IMR-90 (cell line): ENCODE results near the gene ERCC5. TPM values are rescaled to one million over a fixed set of nuclear protein-coding genes. Genes with fewer than 3 reads are reported as not detected.

Source experiments
- ATAC-seq: fragments of 200-7000 bp; cut with Tn5 transposase; 2 replicates; pipeline ENCODE4 v1.9.1; 2020; ENCODE audit warnings: low read depth, mild to moderate bottlenecking, moderate library complexity
- BruUV-seq: library from RNA; stranded (reverse); fragments of 400-500 nt; replicated peaks from 2 replicates; lab custom pipeline; 2021; lab: Mats Ljungman, UMichigan
- CTCF ChIA-PET: fragments of 300-600 bp; formaldehyde crosslinking; extraction: SDS; loops from one replicate; lab custom pipeline; 2021; ENCODE audit warnings: antibody characterized with exemption; lab: Yijun Ruan, JAX
- POLR2A ChIA-PET: fragments of 300-600 bp; sonication (Branson Sonifier 250); formaldehyde crosslinking; loops from one replicate; lab custom pipeline; 2022; ENCODE audit warnings: antibody characterized with exemption; ENCODE audit not compliant: unreplicated experiment; lab: Charles Lee
- DNase-seq: peaks from one replicate; pipeline ENCODE4 v3.0.0; 2013
- H2AFZ ChIP-seq: replicated peaks from 2 replicates; pipeline ENCODE3; 2013; ENCODE audit warnings: low read length, mild to moderate bottlenecking; ENCODE audit not compliant: poor library complexity
- H2AK5ac ChIP-seq: 2 replicates; pipeline ENCODE4 v1.6.1; 2013; ENCODE audit warnings: low read depth, low read length, inconsistent platforms
- H2AK9ac ChIP-seq: replicated peaks from 2 replicates; pipeline ENCODE3; 2013; ENCODE audit warnings: mild to moderate bottlenecking, low read depth, low read length, moderate library complexity; ENCODE audit not compliant: poor library complexity
- H2BK120ac ChIP-seq: 2 replicates; pipeline ENCODE4 v1.6.1; 2013; ENCODE audit warnings: low read depth, low read length, inconsistent platforms
- H2BK15ac ChIP-seq: 3 replicates; pipeline ENCODE4 v1.6.1; 2013; ENCODE audit warnings: low read depth, low read length, inconsistent platforms
- H2BK20ac ChIP-seq: 2 replicates; pipeline ENCODE4 v1.6.1; 2013; ENCODE audit warnings: low read depth, mild to moderate bottlenecking, inconsistent platforms, low read length, moderate library complexity
- H2BK5ac ChIP-seq: 2 replicates; pipeline ENCODE4 v1.6.1; 2013; ENCODE audit warnings: mild to moderate bottlenecking, low read depth, low read length, inconsistent platforms; ENCODE audit not compliant: poor library complexity, severe bottlenecking
- H3K14ac ChIP-seq: replicated peaks from 2 replicates; pipeline ENCODE4 v1.6.1; 2013; ENCODE audit warnings: low read depth, low read length, inconsistent platforms
- H3K18ac ChIP-seq: 2 replicates; pipeline ENCODE4 v1.6.1; 2013; ENCODE audit warnings: low read depth, low read length, control low read depth
- H3K23ac ChIP-seq: 2 replicates; pipeline ENCODE4 v1.6.1; 2013; ENCODE audit warnings: low read depth, low read length, inconsistent platforms
- H3K27ac ChIP-seq: 2 replicates; pipeline ENCODE4 v1.5.1; 2013; ENCODE audit warnings: mild to moderate bottlenecking, control low read depth, low read length; ENCODE audit not compliant: insufficient read depth
- H3K27me3 ChIP-seq: 2 replicates; pipeline ENCODE4 v1.6.1; 2013; ENCODE audit warnings: low read length; ENCODE audit not compliant: control insufficient read depth, insufficient read depth
- H3K36me3 ChIP-seq: 2 replicates; pipeline ENCODE4 v1.6.1; 2013; ENCODE audit warnings: low read length, mixed read lengths; ENCODE audit not compliant: control insufficient read depth, insufficient read depth
- H3K4ac ChIP-seq: 2 replicates; pipeline ENCODE4 v1.6.1; 2013; ENCODE audit warnings: low read depth, low read length, inconsistent platforms
- H3K4me1 ChIP-seq: 2 replicates; pipeline ENCODE4 v1.6.1; 2013; ENCODE audit warnings: low read length, mixed read lengths; ENCODE audit not compliant: control insufficient read depth, insufficient read depth
- H3K4me2 ChIP-seq: 2 replicates; pipeline ENCODE4 v1.6.1; 2013; ENCODE audit warnings: low read depth, mild to moderate bottlenecking, control low read depth, low read length, moderate library complexity
- H3K4me3 ChIP-seq: 2 replicates; pipeline ENCODE4 v1.5.1; 2013; ENCODE audit warnings: low read depth, mild to moderate bottlenecking, control low read depth, low read length, moderate library complexity; ENCODE audit not compliant: insufficient read depth
- H3K56ac ChIP-seq: 2 replicates; pipeline ENCODE4 v1.6.1; 2013; ENCODE audit warnings: low read length, inconsistent platforms; ENCODE audit not compliant: insufficient read depth; ENCODE audit errors: extremely low read depth
- H3K79me1 ChIP-seq, 2 experiments: 2 replicates each; pipeline ENCODE4 v1.6.1; 2013; ENCODE audit warnings: low read length in 2 of 2, inconsistent platforms in 1 of 2, low read depth in 1 of 2
- H3K9ac ChIP-seq: 2 replicates; pipeline ENCODE4 v1.6.1; 2013; ENCODE audit warnings: low read depth, low read length, control low read depth
- H3K9me1 ChIP-seq: 2 replicates; pipeline ENCODE4 v1.6.1; 2013; ENCODE audit warnings: low read length, inconsistent platforms; ENCODE audit not compliant: insufficient read depth
- H3K9me3 ChIP-seq: 2 replicates; pipeline ENCODE4 v1.6.1; 2013; ENCODE audit warnings: low read length; ENCODE audit not compliant: control insufficient read depth, insufficient read depth
- H4K20me1 ChIP-seq: 2 replicates; pipeline ENCODE4 v1.6.1; 2013; ENCODE audit warnings: low read length, inconsistent platforms; ENCODE audit not compliant: insufficient read depth
- H4K5ac ChIP-seq: 2 replicates; pipeline ENCODE4 v1.6.1; 2013; ENCODE audit warnings: mild to moderate bottlenecking, low read depth, low read length, control low read depth
- H4K8ac ChIP-seq, 2 experiments: 2 replicates each; pipeline ENCODE4 v1.6.1; 2013; ENCODE audit warnings: low read depth in 2 of 2, low read length in 2 of 2, control low read depth in 1 of 2, inconsistent platforms in 1 of 2
- H4K91ac ChIP-seq: 2 replicates; pipeline ENCODE4 v1.6.1; 2013; ENCODE audit warnings: low read depth, low read length, inconsistent platforms; ENCODE audit not compliant: insufficient read depth
- CEBPB ChIP-seq: IDR thresholded peaks from 2 replicates; pipeline ENCODE4 v1.6.1; 2012; ENCODE audit warnings: low read depth, low read length, improper control_type of control experiment
- CHD1 ChIP-seq: IDR thresholded peaks from 2 replicates; pipeline ENCODE4 v1.6.1; 2012; ENCODE audit warnings: low read depth, low read length, improper control_type of control experiment
- CTCF ChIP-seq: conservative IDR thresholded peaks from 2 replicates; pipeline ENCODE4 v1.5.1; 2012; ENCODE audit warnings: mild to moderate bottlenecking, low read depth, low read length, improper control_type of control experiment
- ELK1 ChIP-seq: fragments of 150-350 bp; IDR thresholded peaks from 2 replicates; pipeline ENCODE4 v1.6.1; 2016; ENCODE audit warnings: low read depth, mild to moderate bottlenecking, low read length, moderate library complexity, borderline replicate concordance
- FOS ChIP-seq: fragments of 150-350 bp; IDR thresholded peaks from 2 replicates; pipeline ENCODE4 v1.6.1; 2016; ENCODE audit warnings: low read depth, low read length
- MAFK ChIP-seq: IDR thresholded peaks from 2 replicates; pipeline ENCODE4 v1.6.1; 2012; ENCODE audit warnings: low read depth, low read length, improper control_type of control experiment
- MAZ ChIP-seq: IDR thresholded peaks from 2 replicates; pipeline ENCODE4 v1.6.1; 2012; ENCODE audit warnings: low read depth, mild to moderate bottlenecking, low read length, improper control_type of control experiment, moderate library complexity, borderline replicate concordance
- NFE2L2 ChIP-seq: fragments of 150-350 bp; IDR thresholded peaks from 2 replicates; pipeline ENCODE4 v1.6.1; 2016; ENCODE audit warnings: low read depth, mild to moderate bottlenecking, low read length
- POLR2A ChIP-seq: IDR thresholded peaks from 2 replicates; pipeline ENCODE4 v1.6.1; 2012; ENCODE audit warnings: mild to moderate bottlenecking, low read depth, low read length
- RAD21 ChIP-seq: IDR thresholded peaks from 2 replicates; pipeline ENCODE4 v1.6.1; 2012; ENCODE audit warnings: low read length, improper control_type of control experiment
- RFX5 ChIP-seq: IDR thresholded peaks from 2 replicates; pipeline ENCODE4 v1.8.0; 2012; ENCODE audit warnings: low read depth, mild to moderate bottlenecking, low read length, moderate library complexity
- SMC3 ChIP-seq: fragments of 150-350 bp; IDR thresholded peaks from 2 replicates; pipeline ENCODE4 v1.6.1; 2016; ENCODE audit warnings: low read depth, mild to moderate bottlenecking, antibody characterized with exemption, low read length, moderate library complexity
- WGBS, 2 experiments: methylation state at CpG; one replicate each; pipeline versions ENCODE4 v1.1.5 to v1.1.7; 2013; ENCODE audit warnings: missing lambda C conversion rate in 2 of 2; ENCODE audit not compliant: insufficient read length in 1 of 2; ENCODE audit errors: extremely low coverage in 2 of 2; 5-methylcytosine and 5-hydroxymethylcytosine counted together
- dilution Hi-C: fragments of 300-500 bp; cut with HindIII; formaldehyde crosslinking; loops from one replicate; pipeline ENCODE4 v1.14.3; 2018; ENCODE audit warnings: low sequenced_read_pairs; ENCODE audit not compliant: unreplicated experiment
- in situ Hi-C: fragments of 300-500 bp; cut with MboI; formaldehyde crosslinking; loops from 3 replicates; pipeline ENCODE4 v1.14.3; 2019; ENCODE audit warnings: low sequenced_read_pairs, inconsistent platforms, mixed read lengths
- intact Hi-C: fragments of 100-400 bp; cut with micrococcal nuclease; formaldehyde crosslinking; loops from 2 replicates; pipeline ENCODE4 v1.10.0; 2022
- polyA plus RNA-seq, 3 experiments: library from polyadenylated mRNA; depleted of rRNA; stranded (reverse); fragments of >200 nt; gene quantifications; 2 replicates each; pipeline ENCODE4 v1.2.3, GENCODE V29; 2012; ENCODE audit warnings: low replicate concordance in 1 of 3
- total RNA-seq: library from RNA; depleted of rRNA; stranded (reverse); fragments of >200 nt; gene quantifications from 2 replicates; pipeline ENCODE4 v1.2.3, GENCODE V29; 2012

Gene ERCC5
- total and polyA plus RNA-seq, 2 of the 4 experiments (the other 2 are of a cell fraction) = 29.7 to 34.4 TPM

- intact Hi-C loops = loop anchor here (1.0 to 2.0 kb wide), 3 partner anchors 46 to 220 kb away; partner anchors contain the start of genes ERCC5 and TPP2
- TF ChIP-seq CTCF (peak; percentile 66), MAFK (no peak), NFE2L2 (no peak), CHD1 (0 out of 2 replicates have a peak, but pooled peaks have one; percentile 49), SMC3 (peak; percentile 39; the same call in 1 of the 2 replicates), ELK1 (no peak), MAZ (peak; percentile 51; the same call in 1 of the 2 replicates), CEBPB (no peak), RFX5 (no peak), POLR2A (peak; percentile 40; the same call in 1 of the 2 replicates), RAD21 (peak; percentile 25; the same call in 1 of the 2 replicates), FOS (no peak)
Observed at GRCh38 chr13:102800145-102801041, 45.4 kb upstream of the ERCC5 start.

More at GRCh38 chr13:102800145-102801041, 45.4 kb upstream of the ERCC5 start:
- H3K79me1 ChIP-seq = peaks cover 34 to 48% of the 10 kb centered on the region in 2 experiments
- peak overlapping the region; percentile 56; the same call in 1 of the 2 replicates for H2BK120ac ChIP-seq
- dilution Hi-C loops = no loop called here
- peak overlapping the region; percentile 68 for H3K27ac ChIP-seq
- ATAC-seq (peak; percentile 78), DNase-seq (peak; percentile 68)
- H4K20me1 ChIP-seq = peaks cover 4% of the 10 kb centered on the region; the same call in 1 of the 2 replicates
- H3K9me1 ChIP-seq = 0 out of 2 replicates have a peak, but pooled peaks cover 6% of the 10 kb centered on the region
- WGBS, 2 experiments = 1% methylated on average over 29 of the region's 81 CpGs; no CpG with 5 or more reads in 1 of the 2 experiments
- no peaks in the 10 kb centered on the region for H3K27me3 ChIP-seq
- peak overlapping the region; percentile 92 for H3K9ac ChIP-seq
- no peak overlapping the region; the same call in 1 of the 2 replicates for H3K18ac ChIP-seq
- in situ Hi-C loops = no loop called here
- H2AK9ac ChIP-seq = peak overlapping the region; percentile 98
- H3K4me3 ChIP-seq = peak overlapping the region; percentile 84
- H3K36me3 ChIP-seq = no peaks in the 10 kb centered on the region
- H3K14ac ChIP-seq = peak overlapping the region; percentile 72
- peak overlapping the region; percentile 100 for H2AFZ ChIP-seq
- H3K4ac ChIP-seq = peak overlapping the region; percentile 91
- no peaks in the 10 kb centered on the region for H3K9me3 ChIP-seq
- POLR2A ChIA-PET = interaction anchor here (0.6 to 0.7 kb wide), 2 partner anchors 13 to 45 kb away, joined by 3 to 4 read pairs; no protein-coding TSS in a partner anchor
- H2BK20ac ChIP-seq = no peak overlapping the region
- no peak overlapping the region for H2BK15ac ChIP-seq
- peak overlapping the region; percentile 73 for H4K5ac ChIP-seq
- H2BK5ac ChIP-seq = peak overlapping the region; percentile 77
- peak overlapping the region; percentile 46 for H3K56ac ChIP-seq
- peak overlapping the region; percentile 91 for H3K4me2 ChIP-seq
- peak overlapping the region; percentile 51 to 92 for H4K8ac ChIP-seq
- 0 out of 2 replicates have a peak overlapping the region, but pooled peaks have one; percentile 32 for H2AK5ac ChIP-seq
- peak overlapping the region; percentile 83; the same call in 1 of the 2 replicates for H4K91ac ChIP-seq
- CTCF ChIA-PET = interaction anchor here (0.7 to 2.1 kb wide), 4 partner anchors 24 to 55 kb away, joined by 3 to 6 read pairs (median 4); partner anchors contain the start of gene TEX30
- no TSS peak for BruUV-seq
- peak overlapping the region; percentile 58 for H3K23ac ChIP-seq
- 0 out of 2 replicates have a peak, but pooled peaks cover 3% of the 10 kb centered on the region for H3K4me1 ChIP-seq
